ENCODE measurements around the gene BHLHE40.

GRCh38 chr3:5023777-5024346 lies 44.6 kb downstream of the BHLHE40 start:
- TF ChIP-seq CTCF (IDR thresholded peaks at IDR 0.05; ENCODE audit: borderline replicate concordance, extremely low read depth, low read length, poor library complexity, severe bottlenecking) (no peak), EZH2 (IDR thresholded peaks at IDR 0.05; ENCODE audit: borderline replicate concordance, low read depth, low read length, severe bottlenecking) (no peak)

Measured in DND-41 (cell line).